Endodermal cell (in vitro differentiated cells): Measurements from ENCODE around the gene ZHX3. TPM values are rescaled to one million over a fixed set of nuclear protein-coding genes. Genes with fewer than 3 reads are reported as not detected.

Source experiments
- DNase-seq: peaks from one replicate; pipeline ENCODE4 v3.0.0-alpha.2; 2017
- H3K27ac ChIP-seq: 2 replicates; pipeline ENCODE4 v1.5.1; 2013; ENCODE audit warnings: mild to moderate bottlenecking, low read depth, low read length, moderate library complexity
- H3K27me3 ChIP-seq: 2 replicates; pipeline ENCODE4 v1.6.1; 2013; ENCODE audit warnings: mild to moderate bottlenecking, low read length, moderate library complexity; ENCODE audit not compliant: insufficient read depth, control insufficient read depth, poor library complexity, severe bottlenecking
- H3K36me3 ChIP-seq: 2 replicates; pipeline ENCODE4 v1.7.0; 2013; ENCODE audit warnings: mild to moderate bottlenecking, low read length, moderate library complexity; ENCODE audit not compliant: control insufficient read depth, insufficient read depth
- H3K4me1 ChIP-seq: one replicate; pipeline ENCODE4 v1.7.0; 2013; ENCODE audit warnings: low read length; ENCODE audit not compliant: control insufficient read depth, insufficient read depth
- H3K4me3 ChIP-seq: 2 replicates; pipeline ENCODE4 v1.5.1; 2013; ENCODE audit warnings: mild to moderate bottlenecking, low read length, moderate library complexity
- H3K9ac ChIP-seq: 2 replicates; pipeline ENCODE4 v1.6.1; 2013; ENCODE audit warnings: mild to moderate bottlenecking, low read length, moderate library complexity; ENCODE audit not compliant: poor library complexity, severe bottlenecking; ENCODE audit errors: extremely low read depth
- H3K9me3 ChIP-seq: 2 replicates; pipeline ENCODE4 v1.6.1; 2013; ENCODE audit warnings: mild to moderate bottlenecking, low read length, moderate library complexity; ENCODE audit not compliant: control insufficient read depth
- H3K27ac Mint-ChIP-seq: 2 replicates; pipeline ENCODE4 v1.8.0; 2020; ENCODE audit warnings: mixed read lengths
- H3K27me3 Mint-ChIP-seq: 2 replicates; pipeline ENCODE4 v1.8.0; 2021; ENCODE audit warnings: mild to moderate bottlenecking, mixed read lengths; ENCODE audit not compliant: insufficient read depth
- H3K36me3 Mint-ChIP-seq: 2 replicates; pipeline ENCODE4 v1.8.0; 2020; ENCODE audit warnings: low read depth, mixed read lengths
- H3K4me1 Mint-ChIP-seq: 2 replicates; pipeline ENCODE4 v1.8.0; 2020; ENCODE audit warnings: mixed read lengths
- H3K4me3 Mint-ChIP-seq: 2 replicates; pipeline ENCODE4 v1.8.0; 2020; ENCODE audit warnings: mild to moderate bottlenecking, moderate library complexity, mixed read lengths
- H3K9me3 Mint-ChIP-seq: 2 replicates; pipeline ENCODE4 v1.8.0; 2020; ENCODE audit warnings: mild to moderate bottlenecking, mixed read lengths
- CTCF ChIP-seq: fragments of 200-600 bp; sonication (generic); conservative IDR thresholded peaks from 2 replicates; pipeline ENCODE4 v1.5.0; 2021; ENCODE audit warnings: antibody characterized with exemption, mild to moderate bottlenecking
- WGBS, 2 experiments: methylation state at CpG; one replicate each; pipeline versions ENCODE4 v1.1.5 to v1.1.7; 2013; ENCODE audit warnings: missing lambda C conversion rate in 2 of 2, mixed read lengths in 1 of 2; ENCODE audit not compliant: insufficient coverage in 1 of 2, insufficient read length in 1 of 2; 5-methylcytosine and 5-hydroxymethylcytosine counted together
- total RNA-seq, 2 donors: library from RNA; stranded (reverse); fragmentation: NEBNext Ultra II Directional in 1 of 2; extraction: Animal tissue kit (Norgen Biotek cat#: 25700) in 1 of 2; gene quantifications; 2 replicates in 1 of 2; 3 replicates in 1 of 2; pipeline ENCODE4 v1.2.1, GENCODE V29; 2021

Gene ZHX3
- total RNA-seq, 2 donors from 2014 or later = 5.4 to 5.5 TPM

GRCh38 chr20:41293269-41294037 is 24.1 kb downstream of the ZHX3 start:
- Histone ChIP-seq H3K4me1 (no peaks in the 10 kb centered on the region), H3K27me3 (peaks cover 5% of the 10 kb centered on the region), H3K9ac (no peak overlapping the region), H3K9me3 (no peaks in the 10 kb centered on the region), H3K36me3 (no peaks in the 10 kb centered on the region), H3K27ac (no peak overlapping the region), H3K4me3 (no peak overlapping the region)
- no peaks in the 10 kb centered on the region for H3K36me3 Mint-ChIP-seq
- no peak overlapping the region for H3K27ac Mint-ChIP-seq
- no peaks in the 10 kb centered on the region for H3K27me3 Mint-ChIP-seq
- WGBS, 2 experiments = 93% methylated on average over 2 of the region's 2 CpGs; no CpG with 5 or more reads in 1 of the 2 experiments
- no peak for DNase-seq
- H3K9me3 Mint-ChIP-seq = no peaks in the 10 kb centered on the region
- H3K4me3 Mint-ChIP-seq = no peak overlapping the region
- TF ChIP-seq CTCF = no peak
- peaks cover 5% of the 10 kb centered on the region for H3K4me1 Mint-ChIP-seq

GRCh38 chr20:41290804-41291389 is 26.6 kb downstream of the ZHX3 start:
- Histone ChIP-seq H3K27me3 (no peaks in the 10 kb centered on the region), H3K9me3 (peaks cover 10% of the 10 kb centered on the region), H3K27ac (no peak overlapping the region), H3K36me3 (no peaks in the 10 kb centered on the region), H3K4me3 (no peak overlapping the region), H3K4me1 (no peaks in the 10 kb centered on the region), H3K9ac (no peak overlapping the region)
- Mint-ChIP-seq H3K27ac (no peak overlapping the region), H3K9me3 (peaks cover 16% of the 10 kb centered on the region), H3K27me3 (no peaks in the 10 kb centered on the region), H3K4me1 (peaks cover 5% of the 10 kb centered on the region), H3K36me3 (no peaks in the 10 kb centered on the region), H3K4me3 (no peak overlapping the region)
- no peak for TF ChIP-seq CTCF
- DNase-seq = no peak
- 93 to 100% methylated on average over 1 to 3 of the region's 3 CpGs for WGBS, 2 experiments

GRCh38 chr20:41287327-41287726 is 30.2 kb downstream of the ZHX3 start:
- no peak overlapping the region for H3K4me3 Mint-ChIP-seq
- DNase-seq = no peak
- Histone ChIP-seq H3K9me3 (peaks cover 14% of the 10 kb centered on the region), H3K27me3 (peaks cover 7% of the 10 kb centered on the region), H3K4me1 (no peaks in the 10 kb centered on the region), H3K27ac (no peak overlapping the region), H3K9ac (no peak overlapping the region), H3K36me3 (no peaks in the 10 kb centered on the region), H3K4me3 (no peak overlapping the region)
- H3K4me1 Mint-ChIP-seq = no peaks in the 10 kb centered on the region
- no peak overlapping the region for H3K27ac Mint-ChIP-seq
- 89 to 100% methylated on average over 1 to 2 of the region's 2 CpGs for WGBS, 2 experiments
- H3K27me3 Mint-ChIP-seq = peaks cover 7% of the 10 kb centered on the region
- no peaks in the 10 kb centered on the region for H3K36me3 Mint-ChIP-seq
- H3K9me3 Mint-ChIP-seq = peaks cover 22% of the 10 kb centered on the region
- TF ChIP-seq CTCF = no peak
